GM12892 (cell line): ENCODE results near the gene PRSS33.

Experiments used
- POLR2AphosphoS5 ChIP-seq: IDR thresholded peaks from 2 replicates; pipeline ENCODE4 v1.6.1; 2011; ENCODE audit warnings: low read depth, low read length, control low read depth
- TAF1 ChIP-seq: IDR thresholded peaks from 2 replicates; pipeline ENCODE4 v1.6.1; 2011; ENCODE audit warnings: low read depth, mild to moderate bottlenecking, control low read depth, low read length, borderline replicate concordance

DNA sequence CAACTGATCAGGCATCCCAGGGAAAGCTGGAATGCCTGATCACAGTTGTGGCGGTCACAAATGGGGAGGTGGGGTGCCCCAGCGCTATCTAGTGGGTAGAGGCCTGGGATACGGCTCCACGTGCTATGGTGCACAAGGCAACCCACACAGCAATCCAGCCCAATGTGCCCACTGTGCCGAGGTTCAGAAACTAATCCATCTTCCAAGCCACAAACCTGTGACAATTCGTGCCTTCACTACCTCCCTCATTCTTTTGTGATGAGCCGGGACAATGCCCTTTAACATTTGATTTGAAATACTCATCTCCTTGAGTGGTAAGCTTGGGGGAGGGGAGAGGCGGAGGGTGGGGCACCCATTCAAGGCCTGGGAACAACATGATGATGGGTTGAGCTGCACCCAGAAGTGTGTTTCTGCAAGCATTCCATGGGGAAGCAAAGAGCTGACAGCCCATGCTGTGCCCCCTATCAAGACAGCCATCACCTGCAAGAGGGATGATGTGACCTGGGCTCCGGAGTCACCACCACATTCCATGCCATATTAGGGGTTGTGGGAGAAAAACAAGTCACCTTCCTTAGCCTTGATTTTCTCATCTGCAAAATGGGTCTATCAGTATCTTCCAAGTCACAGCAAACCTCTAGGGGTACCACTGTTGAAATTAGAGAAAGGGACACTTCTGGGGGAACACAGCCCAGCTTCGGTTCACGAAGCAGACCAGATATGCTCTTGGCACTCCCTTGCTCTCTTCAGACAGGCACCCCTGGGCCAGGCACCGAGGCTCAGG lies 14.0 kb downstream of the PRSS33 start:
- TF ChIP-seq POLR2AphosphoS5 = no peak
- TF ChIP-seq TAF1 = no peak
